HTERT RPE-1 (cell line): ENCODE results near the gene ITSN1.
"Not testable (repeated sequence)": the region's sequence is repeated elsewhere in the genome, so short reads cannot be mapped to it uniquely, and the experiment has no call there.

ENCODE experiments used
- in situ Hi-C: fragments of 300-500 bp; cut with MboI; formaldehyde crosslinking; loops from 4 replicates; pipeline ENCODE4 v1.14.3; 2020; ENCODE audit warnings: low sequenced_read_pairs

ITSN1 gene

DNA sequence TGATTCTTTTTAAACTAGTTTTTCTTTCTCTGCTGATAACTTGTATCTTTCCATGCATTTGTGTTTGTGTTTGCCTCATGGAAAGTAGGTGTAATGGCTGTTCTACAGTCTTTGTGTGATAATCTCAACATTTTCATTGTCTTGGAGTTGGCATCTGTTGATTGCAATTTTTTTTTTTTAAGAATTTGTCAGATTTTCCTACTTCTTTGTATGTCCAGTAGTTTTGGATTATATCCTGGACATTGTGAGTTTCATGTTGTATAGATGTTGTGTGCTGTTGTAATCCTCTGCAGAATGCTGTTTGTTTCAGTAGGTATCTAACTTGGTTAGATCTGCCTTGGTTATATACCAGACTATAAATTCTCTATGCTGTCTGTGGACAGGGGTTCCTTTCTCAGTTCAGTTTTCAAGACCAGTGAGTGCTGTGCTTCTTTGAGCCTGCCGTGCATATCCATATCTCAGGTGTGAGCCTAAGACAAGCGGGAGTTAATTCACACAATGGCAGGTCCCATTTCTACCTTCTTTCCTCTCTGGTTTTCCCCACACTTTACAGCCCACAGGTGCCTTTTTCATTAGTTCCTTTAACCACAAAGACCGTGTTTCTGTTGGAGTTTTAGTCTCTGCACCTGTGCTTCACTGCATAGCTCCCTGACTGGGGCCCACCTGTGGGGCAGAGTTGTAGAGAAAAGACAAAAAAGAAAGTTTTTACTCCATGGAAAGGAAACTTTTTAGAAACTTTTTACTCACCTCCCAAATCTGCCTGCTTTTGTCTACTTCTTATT, 69.9 kb downstream of the ITSN1 start:
- in situ Hi-C loops = no loop called here

DNA sequence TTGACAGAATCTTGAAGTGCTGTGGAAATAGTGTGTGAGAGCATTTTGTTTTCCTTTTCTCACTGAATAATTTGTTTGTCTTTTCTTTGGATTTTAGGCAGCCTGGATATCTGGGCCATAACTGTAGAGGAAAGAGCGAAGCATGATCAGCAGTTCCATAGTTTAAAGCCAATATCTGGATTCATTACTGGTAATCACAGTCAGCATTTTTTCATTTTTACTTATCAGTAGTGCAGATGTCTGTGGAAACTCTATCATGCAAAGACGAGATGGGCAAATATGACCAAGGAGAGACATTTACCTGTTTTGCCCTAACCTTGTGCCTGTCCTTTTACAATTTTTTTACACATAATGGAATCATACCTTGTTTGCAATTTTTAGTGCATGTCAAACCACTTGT, 78.8 kb downstream of the ITSN1 start:
- in situ Hi-C loops = no loop called here

GRCh38 chr21:33729139-33729538, 86.8 kb downstream of the ITSN1 start:
- in situ Hi-C loops = not testable (repeated sequence)

DNA sequence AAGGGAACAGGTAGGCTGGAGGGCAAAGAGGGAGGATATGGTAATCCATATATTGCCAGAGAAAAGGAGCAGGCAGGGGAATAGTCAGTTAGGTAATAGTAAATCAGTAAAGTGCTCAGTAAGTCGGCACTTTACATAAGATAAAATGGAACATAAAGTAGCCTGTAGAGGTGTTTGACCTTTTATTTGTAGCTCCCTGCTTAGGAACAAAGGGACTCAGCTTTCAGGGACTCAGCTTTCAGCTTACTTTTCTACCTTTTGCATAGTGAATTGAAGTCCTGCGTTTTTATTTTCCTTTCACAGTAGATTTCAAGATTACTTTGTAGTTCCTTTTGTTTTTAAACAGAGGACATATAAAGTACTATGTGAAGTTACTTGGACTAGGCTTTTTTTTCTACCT, 87.3 kb downstream of the ITSN1 start:
- in situ Hi-C loops = no loop called here

DNA sequence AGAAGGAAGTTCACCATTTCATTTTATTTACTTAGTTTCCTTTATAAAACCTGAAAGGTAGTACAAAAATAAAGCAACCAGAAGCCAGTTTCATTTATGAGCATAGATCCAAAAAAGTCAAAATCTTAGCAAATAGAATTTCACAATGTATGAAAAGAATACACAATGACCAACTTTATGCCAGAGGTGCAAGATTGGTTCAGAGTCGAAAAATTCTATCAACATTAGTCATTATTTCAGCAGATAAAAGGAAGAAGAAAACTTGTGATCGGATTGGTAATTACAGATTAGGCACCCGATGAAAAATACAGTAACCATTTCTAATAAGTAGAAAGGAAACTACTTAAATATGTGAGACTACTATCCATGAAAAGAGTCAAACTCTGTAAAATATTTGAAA, 89.1 kb downstream of the ITSN1 start:
- in situ Hi-C loops = no loop called here

- in situ Hi-C loops = no loop called here
These were observed 89.7 kb downstream of the ITSN1 start for GRCh38 chr21:33732038-33732437.

DNA sequence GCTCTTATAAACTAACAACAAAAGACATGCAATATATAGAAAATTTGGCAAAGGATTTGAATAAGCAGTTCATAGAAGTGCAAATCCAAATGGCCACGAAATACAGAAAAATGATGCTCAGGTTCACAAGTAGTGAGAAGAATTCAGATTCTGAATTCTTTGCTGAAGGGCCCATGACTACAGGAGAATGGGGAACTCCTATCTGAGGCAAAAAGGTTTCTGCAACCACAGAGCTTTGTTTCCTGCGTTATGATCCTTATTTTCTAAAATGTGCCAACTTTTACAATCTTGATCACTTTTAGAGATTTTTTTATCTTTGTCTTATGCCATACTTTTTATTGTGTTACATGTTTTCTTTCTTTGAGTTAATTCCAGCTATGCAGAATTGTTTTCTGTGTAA, 91.3 kb downstream of the ITSN1 start:
- in situ Hi-C loops = no loop called here

- in situ Hi-C loops = no loop called here
These were observed 92.0 kb downstream of the ITSN1 start for GRCh38 chr21:33734291-33734690.

DNA sequence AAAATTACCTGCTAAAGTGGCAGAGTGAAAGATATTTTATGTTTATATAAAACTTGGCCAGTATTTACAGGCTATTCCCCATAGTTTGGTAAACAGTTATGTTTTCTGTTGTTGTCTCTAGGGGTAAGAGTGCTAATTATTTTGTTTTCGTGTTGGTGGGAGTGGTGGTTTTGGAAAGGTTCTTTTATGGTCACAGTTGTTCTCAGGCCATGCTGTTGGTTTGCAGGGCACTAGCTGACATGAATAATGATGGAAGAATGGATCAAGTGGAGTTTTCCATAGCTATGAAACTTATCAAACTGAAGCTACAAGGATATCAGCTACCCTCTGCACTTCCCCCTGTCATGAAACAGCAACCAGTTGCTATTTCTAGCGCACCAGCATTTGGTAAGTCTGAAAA, 92.5 kb downstream of the ITSN1 start:
- in situ Hi-C loops = no loop called here

DNA sequence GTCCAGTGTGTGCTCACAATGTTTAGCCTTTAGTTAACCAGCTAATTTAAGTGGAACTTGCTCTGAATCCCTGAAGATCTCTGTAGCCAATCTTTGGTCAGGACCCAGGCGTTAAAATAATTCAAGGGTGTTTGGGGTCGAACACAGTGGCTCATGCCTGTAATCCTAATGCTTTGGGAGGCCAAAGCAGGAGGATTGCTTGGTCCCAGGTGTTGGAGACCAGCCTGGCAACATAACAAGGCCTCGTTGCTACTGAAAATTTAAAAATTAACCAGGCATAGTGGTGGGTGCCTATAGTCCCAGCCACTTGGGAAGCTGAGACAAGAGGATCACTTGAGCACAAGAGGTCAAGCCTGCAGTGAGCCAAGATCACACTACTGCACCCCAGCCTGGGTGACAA, 94.3 kb downstream of the ITSN1 start:
- in situ Hi-C loops = no loop called here

GRCh38 chr21:33739701-33740100, 97.4 kb downstream of the ITSN1 start:
- in situ Hi-C loops = no loop called here

DNA sequence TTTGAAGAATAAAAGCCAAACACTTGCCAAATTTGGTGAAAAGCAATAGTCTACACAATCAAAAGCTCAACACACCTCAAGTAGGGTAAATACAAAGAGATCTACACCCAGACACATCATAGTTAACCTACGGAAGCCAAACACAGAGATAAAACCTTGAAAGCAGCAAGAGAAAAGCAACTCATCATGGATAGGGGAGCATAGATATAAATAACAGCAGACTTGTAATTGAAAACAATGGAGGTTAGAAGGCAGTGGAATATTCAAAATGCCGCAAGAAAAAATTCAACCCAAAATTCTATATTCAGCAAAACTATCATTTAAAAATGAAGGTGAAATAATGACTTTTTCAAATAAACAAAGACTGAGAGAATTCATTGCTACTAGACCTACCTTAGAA, 105.1 kb downstream of the ITSN1 start:
- in situ Hi-C loops = no loop called here

- in situ Hi-C loops = no loop called here
These were observed 106.6 kb downstream of the ITSN1 start for GRCh38 chr21:33748903-33749302.

DNA sequence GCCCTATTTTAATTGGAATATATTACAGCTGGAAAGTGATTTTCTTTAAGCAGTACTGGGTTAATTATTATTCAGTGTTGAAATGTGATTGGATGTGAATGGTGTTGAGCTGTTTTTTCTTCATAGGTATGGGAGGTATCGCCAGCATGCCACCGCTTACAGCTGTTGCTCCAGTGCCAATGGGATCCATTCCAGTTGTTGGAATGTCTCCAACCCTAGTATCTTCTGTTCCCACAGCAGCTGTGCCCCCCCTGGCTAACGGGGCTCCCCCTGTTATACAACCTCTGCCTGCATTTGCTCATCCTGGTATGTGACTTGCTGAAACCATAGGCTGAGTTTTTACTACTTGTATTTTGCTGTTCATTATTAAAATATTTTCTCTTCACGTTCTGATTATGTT, 107.7 kb downstream of the ITSN1 start:
- in situ Hi-C loops = no loop called here

- in situ Hi-C loops = no loop called here
These were observed 108.8 kb downstream of the ITSN1 start for GRCh38 chr21:33751120-33751519.

GRCh38 chr21:33751533-33751932, 109.2 kb downstream of the ITSN1 start:
- in situ Hi-C loops = no loop called here

- in situ Hi-C loops = no loop called here
These were observed 110.0 kb downstream of the ITSN1 start for GRCh38 chr21:33752260-33752659.

DNA sequence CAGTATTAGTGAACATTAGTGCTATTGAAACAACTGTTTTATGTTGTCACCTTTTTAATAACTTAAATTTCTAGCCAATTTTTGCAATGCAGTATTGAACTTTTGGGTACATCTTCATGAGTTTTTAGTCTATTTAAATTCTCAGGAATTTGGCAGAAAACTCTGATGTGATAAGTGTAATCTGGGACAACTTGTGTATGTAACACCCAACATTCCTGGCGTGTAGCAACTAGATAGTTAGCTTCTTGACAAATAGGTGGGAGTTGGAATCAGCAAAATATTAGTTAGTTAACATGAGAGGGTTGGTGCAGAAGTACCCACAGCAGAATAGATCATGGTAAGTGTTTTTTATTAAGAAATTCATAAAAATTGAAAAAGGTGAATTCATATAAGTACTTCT, 111.6 kb downstream of the ITSN1 start:
- in situ Hi-C loops = no loop called here

- in situ Hi-C loops = no loop called here
These were observed 112.2 kb downstream of the ITSN1 start for GRCh38 chr21:33754481-33754880.

GRCh38 chr21:33755354-33755753, 113.1 kb downstream of the ITSN1 start:
- in situ Hi-C loops = no loop called here

GRCh38 chr21:33760641-33761440, 118.5 kb downstream of the ITSN1 start:
- in situ Hi-C loops = no loop called here

DNA sequence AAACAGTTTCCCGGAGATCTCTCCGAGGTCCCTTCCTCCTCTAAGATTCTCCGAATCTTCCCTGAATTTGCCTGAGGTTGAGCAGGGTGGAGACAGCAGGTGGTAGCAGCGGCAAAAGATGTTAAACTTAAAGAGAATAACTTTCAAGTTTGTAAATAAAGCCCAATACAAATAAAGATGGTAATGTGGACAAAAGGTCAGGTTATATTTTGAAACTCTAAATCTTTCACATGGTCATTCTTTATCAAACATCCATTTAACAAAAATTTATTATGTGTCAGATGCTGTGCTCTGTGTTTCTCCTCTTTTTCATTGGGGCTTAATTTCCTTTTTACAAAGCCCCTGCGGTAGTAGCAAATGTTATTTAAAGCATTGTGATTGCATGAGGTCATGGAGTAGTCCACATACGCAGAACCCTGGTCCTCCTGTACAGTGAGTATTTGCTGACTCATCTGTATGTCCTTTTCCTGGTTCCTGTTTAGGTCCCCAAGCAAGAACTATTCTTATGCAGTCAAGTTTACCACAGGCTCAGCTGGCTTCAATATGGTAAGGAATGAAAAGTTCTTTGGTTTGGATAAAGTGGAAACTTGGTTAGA, 119.2 kb downstream of the ITSN1 start:
- in situ Hi-C loops = no loop called here
